ENCODE data around the gene GSTO1.

GSTO1 gene

DNA sequence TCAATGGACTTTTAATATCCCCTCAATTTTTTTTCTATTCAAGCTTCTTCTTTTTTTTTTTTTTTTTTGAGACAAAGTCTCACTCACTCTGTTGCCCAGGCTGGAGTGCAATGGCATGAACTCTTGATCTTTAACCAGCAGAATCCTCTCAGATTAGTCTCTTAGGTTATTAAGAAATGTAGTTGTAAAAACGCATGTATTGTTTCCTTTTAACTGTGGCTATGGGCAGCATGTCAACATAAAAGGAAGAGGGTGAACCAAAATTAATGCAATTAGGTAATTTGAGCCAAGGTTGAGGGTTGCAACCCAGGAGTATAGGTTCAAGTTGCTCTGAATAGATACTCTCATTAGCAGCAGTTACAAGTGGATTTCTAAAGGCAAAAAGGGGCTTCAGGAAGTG lies 4.3 kb upstream of the GSTO1 start:
- DNase-seq (ENCODE audit: low read depth), result no peak

DNA sequence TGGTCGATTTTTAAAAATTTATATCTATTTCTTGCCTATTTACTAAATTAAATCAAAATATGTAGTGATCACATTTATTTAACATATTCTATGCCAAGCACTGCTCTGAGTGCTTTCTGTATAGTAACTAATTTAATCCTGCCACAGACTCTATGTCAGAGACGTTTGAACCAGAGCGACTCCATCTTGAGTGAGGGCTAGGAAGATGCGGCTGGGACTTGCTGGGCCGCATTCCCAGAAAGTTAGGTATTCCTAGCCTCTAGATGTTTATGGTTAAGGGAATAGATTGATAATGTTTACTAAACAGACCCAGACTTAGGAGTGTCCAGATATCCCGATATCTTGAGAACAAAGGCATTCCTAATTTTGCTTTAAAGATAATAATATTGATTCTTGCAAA lies 3.2 kb upstream of the GSTO1 start:
- DNase-seq (ENCODE audit: low read depth), result no peak

GRCh38 chr10:104252368-104252767 lies 2.3 kb upstream of the GSTO1 start:
- DNase-seq (ENCODE audit: low read depth), result no peak

DNA sequence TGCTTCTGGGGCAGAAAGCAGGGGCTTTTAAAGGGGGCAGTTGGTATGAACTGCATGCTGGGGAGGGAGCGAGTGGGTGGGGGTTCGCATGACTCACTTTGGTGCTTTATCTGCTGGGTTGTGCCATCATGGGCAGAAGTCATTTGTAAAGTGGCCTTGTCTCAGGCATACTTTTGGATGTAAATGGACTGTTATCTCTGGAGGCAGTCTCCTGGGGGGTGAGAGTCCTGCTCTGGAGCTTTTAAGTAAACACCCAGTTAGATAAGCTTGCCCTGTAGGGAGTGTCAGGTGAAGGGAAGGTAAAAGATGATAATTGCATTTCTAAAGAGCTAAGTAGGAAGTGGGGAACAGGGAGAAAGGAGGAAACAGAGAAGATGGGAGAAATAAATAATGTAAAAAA lies 1.6 kb upstream of the GSTO1 start:
- no peak for DNase-seq (ENCODE audit: low read depth)

DNA sequence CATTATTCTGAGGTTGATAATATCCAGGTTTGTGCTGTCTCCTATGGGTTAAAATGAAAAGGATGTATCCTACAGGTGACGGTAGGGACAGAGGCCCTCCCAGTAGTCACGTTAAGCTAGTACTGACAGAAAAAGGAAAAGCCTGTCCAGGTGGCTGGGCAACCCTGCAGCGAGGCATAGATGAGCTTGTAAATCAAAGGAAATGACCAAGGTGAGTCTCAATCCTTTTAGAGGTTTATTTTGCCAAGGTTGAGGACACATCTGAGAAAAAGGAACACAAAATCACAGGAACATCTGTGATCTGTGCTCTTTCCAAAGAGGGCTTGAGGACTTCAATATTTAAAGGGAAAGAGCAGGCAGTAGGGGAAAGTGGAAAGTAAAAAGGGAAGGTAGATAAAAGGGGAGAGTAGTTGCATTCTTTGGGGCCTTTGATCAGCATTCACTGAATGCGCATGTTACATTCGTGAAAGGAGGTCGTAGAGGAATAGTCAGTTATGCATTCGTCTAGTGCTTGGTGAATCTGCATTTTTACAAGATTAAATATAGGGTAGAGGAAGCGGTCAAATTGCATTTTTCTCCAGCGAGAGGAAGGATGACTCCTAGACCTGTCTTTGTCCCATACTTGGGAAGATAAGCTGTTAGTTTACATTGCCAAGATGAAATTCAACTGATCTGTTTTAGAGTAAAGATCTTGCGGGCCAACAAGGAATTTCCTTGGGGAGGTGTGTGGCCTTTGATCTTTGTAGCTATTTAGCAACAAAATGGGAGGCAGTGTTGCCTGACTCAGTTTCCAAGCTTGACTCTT lies 884 bp upstream of the GSTO1 start:
- no peak for DNase-seq (ENCODE audit: low read depth)

GRCh38 chr10:104255311-104255981 lies 754 bp downstream of the GSTO1 start:
- DNase-seq (ENCODE audit: low read depth), result no peak

DNA sequence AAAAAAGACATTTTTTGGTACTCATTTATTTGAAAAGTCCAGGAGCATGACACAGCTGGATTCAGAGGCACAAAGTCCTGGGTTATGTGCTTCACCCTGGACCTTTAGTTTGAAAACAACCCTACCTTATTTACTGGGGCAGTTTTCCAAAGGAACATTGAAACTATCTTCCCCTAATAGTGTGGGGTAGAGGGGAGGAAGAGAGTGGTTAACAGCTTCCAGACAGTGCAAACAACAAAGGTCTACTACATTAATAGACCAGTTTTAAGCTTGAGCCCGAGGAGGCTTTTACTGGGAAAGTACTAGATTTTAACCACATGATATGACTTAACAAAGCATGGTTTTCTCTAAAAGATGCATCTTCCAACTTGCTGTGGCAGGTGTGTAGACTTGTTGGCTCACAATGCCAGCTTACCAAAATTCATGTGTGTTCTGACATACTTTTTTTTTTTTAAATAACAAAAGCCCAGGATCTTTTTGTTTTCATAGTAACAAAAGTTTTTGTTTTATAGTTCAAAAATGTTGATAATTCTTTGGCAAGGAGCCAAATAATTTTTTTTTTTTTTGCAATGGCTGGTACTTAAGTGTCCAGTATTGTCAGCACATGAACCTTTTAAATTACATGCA lies 1.8 kb downstream of the GSTO1 start:
- no peak for DNase-seq (ENCODE audit: low read depth)

GRCh38 chr10:104257235-104257634 lies 2.5 kb downstream of the GSTO1 start:
- no peak for DNase-seq (ENCODE audit: low read depth)

DNA sequence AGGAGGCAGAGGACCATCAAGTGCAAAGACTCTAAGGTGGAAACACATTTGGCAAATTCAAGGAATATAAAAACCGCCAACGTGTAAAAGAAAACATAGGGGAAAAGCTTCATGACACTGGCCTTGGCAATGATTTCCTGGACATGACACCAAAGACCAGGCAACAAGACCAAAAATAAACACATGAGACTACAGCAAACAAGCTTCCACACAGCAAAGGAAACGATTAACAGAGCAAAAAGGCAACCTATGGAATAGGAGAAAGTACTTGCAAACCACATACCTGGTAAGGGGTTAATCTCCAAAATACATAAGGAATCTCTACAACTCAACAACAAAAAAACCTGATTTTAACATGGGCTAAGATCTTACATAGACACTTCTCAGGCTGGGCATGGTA lies 3.5 kb downstream of the GSTO1 start:
- DNase-seq (ENCODE audit: low read depth), result no peak

- no peak for DNase-seq (ENCODE audit: low read depth)
Observed at GRCh38 chr10:104259456-104259855, 4.8 kb downstream of the GSTO1 start.

GRCh38 chr10:104259999-104260774 lies 5.5 kb downstream of the GSTO1 start:
- DNase-seq (ENCODE audit: low read depth), result no peak

- no peak for DNase-seq (ENCODE audit: low read depth)
Observed at GRCh38 chr10:104260775-104261115, 6.1 kb downstream of the GSTO1 start.

DNA sequence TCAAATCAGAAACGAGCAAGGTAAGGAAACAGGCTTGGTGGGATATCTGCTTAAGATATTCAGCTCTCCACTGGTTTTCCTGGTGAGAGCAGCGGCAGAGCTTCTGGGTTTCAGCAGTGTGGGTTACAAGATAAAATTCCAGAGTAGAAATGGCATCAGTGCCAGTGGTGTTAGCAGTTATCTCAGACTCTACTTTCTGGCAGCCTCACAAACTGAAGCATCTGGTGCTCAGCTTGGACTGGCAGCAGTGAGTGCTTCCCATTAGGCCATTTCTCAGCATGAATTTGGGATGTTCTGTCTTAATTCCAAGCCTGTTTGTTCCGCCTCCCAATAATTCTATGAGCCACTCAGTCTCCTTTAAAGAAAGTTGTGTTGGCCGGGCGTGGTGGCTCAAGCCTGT lies 7.4 kb downstream of the GSTO1 start:
- no peak for DNase-seq (ENCODE audit: low read depth)

GRCh38 chr10:104264783-104265182 lies 10.1 kb downstream of the GSTO1 start:
- DNase-seq (ENCODE audit: low read depth), result no peak

- DNase-seq (ENCODE audit: low read depth), result peak; percentile 28
Observed at GRCh38 chr10:104267721-104268404, 13.2 kb downstream of the GSTO1 start.

DNA sequence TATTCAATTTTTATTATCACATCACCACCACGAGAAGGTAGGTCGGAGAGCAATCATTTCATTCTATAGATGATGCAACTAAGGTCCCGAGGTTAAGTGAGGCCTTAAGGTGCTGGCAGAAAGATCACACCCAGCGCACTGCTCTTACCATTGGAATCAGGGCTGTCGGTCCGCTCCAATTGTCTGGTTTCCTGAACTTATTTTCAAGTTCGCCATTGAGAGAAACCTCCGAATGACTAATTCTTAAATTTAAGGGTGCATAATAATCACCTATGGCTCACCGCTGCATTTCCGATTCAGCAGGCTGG lies 13.7 kb downstream of the GSTO1 start:
- no peak for DNase-seq (ENCODE audit: low read depth)

- DNase-seq (ENCODE audit: low read depth), result peak; percentile 97
Observed at GRCh38 chr10:104268713-104269645, 14.3 kb downstream of the GSTO1 start, which contains the start of gene GSTO2. TSS of gene GSTO2 (plus strand) at chr10:104269184. CDS start at chr10:104274916, 5,732 bp downstream.

GRCh38 chr10:104273286-104273685 lies 18.6 kb downstream of the GSTO1 start:
- no peak for DNase-seq (ENCODE audit: low read depth)

GRCh38 chr10:104273899-104274575 lies 19.3 kb downstream of the GSTO1 start:
- DNase-seq (ENCODE audit: low read depth), result no peak
